CD14-positive monocyte (primary cell): ENCODE data around the gene CYB5RL. TPM values are rescaled to one million over a fixed set of nuclear protein-coding genes. Genes with fewer than 3 reads are reported as not detected.

Experiments used
- DNase-seq, 3 donors: peaks; one replicate each; pipeline ENCODE4 v3.0.0-alpha.2; 2011 to 2022
- H2AFZ ChIP-seq: 2 replicates; pipeline ENCODE4 v1.6.0; 2012; ENCODE audit warnings: mild to moderate bottlenecking, low read depth, low read length, inconsistent platforms; ENCODE audit not compliant: insufficient read depth, poor library complexity, severe bottlenecking
- H3K27ac ChIP-seq, 2 donors: 1 replicate in 1 of 2; 2 replicates in 1 of 2; pipeline ENCODE4 v1.5.1; 2012 to 2013; ENCODE audit warnings: low read length in 2 of 2, control low read depth in 1 of 2, inconsistent platforms in 1 of 2, low read depth in 1 of 2, mild to moderate bottlenecking in 1 of 2
- H3K27me3 ChIP-seq, 2 donors: one replicate each; pipeline versions ENCODE4 v1.6.0 to v1.6.1; 2011 to 2013; ENCODE audit warnings: low read length in 2 of 2; ENCODE audit not compliant: control insufficient read depth in 2 of 2, insufficient read depth in 2 of 2
- H3K36me3 ChIP-seq, 2 donors: replicated peaks in 1 of 2; 1 replicate in 1 of 2; 2 replicates in 1 of 2; pipeline versions ENCODE4 v1.5.1 to v1.6.1; 2012 to 2013; ENCODE audit warnings: low read length in 2 of 2, control low read depth in 1 of 2, inconsistent platforms in 1 of 2, mild to moderate bottlenecking in 1 of 2; ENCODE audit not compliant: insufficient read depth in 2 of 2, control insufficient read depth in 1 of 2
- H3K4me1 ChIP-seq, 2 donors: 1 replicate in 1 of 2; 2 replicates in 1 of 2; pipeline versions ENCODE4 v1.5.1 to v1.6.1; 2012 to 2013; ENCODE audit warnings: low read length in 2 of 2, control low read depth in 1 of 2, inconsistent platforms in 1 of 2, mild to moderate bottlenecking in 1 of 2, moderate library complexity in 1 of 2; ENCODE audit not compliant: insufficient read depth in 2 of 2, control insufficient read depth in 1 of 2
- H3K4me2 ChIP-seq: replicated peaks from 2 replicates; pipeline ENCODE3; 2012; ENCODE audit warnings: low read length, moderate library complexity, mild to moderate bottlenecking; ENCODE audit not compliant: poor library complexity, severe bottlenecking; ENCODE audit errors: extremely low read depth
- H3K4me3 ChIP-seq, 3 experiments: fragments of 200-600 bp in 1 of 3; sonication (generic) in 1 of 3; replicated peaks in 1 of 3; 1 replicate in 2 of 3; 2 replicates in 1 of 3; pipeline ENCODE4 v1.5.1; 2011 to 2013; ENCODE audit warnings: low read length in 3 of 3, mild to moderate bottlenecking in 3 of 3, control low read depth in 2 of 3, low read depth in 2 of 3, inconsistent platforms in 1 of 3, moderate library complexity in 1 of 3
- H3K79me2 ChIP-seq: 2 replicates; pipeline ENCODE4 v1.6.0; 2012; ENCODE audit warnings: mild to moderate bottlenecking, control low read depth, inconsistent platforms, low read length, moderate library complexity; ENCODE audit not compliant: insufficient read depth
- H3K9ac ChIP-seq: 2 replicates; pipeline ENCODE4 v1.6.0; 2017; ENCODE audit warnings: low read length, mild to moderate bottlenecking; ENCODE audit not compliant: insufficient read depth, poor library complexity, severe bottlenecking
- H3K9me3 ChIP-seq, 2 donors: replicated peaks in 1 of 2; 1 replicate in 1 of 2; 2 replicates in 1 of 2; pipeline versions ENCODE4 v1.5.1 to v1.6.1; 2012 to 2013; ENCODE audit warnings: low read length in 2 of 2, control low read depth in 1 of 2; ENCODE audit not compliant: control insufficient read depth in 1 of 2, insufficient read depth in 1 of 2
- H4K20me1 ChIP-seq: 2 replicates; pipeline ENCODE4 v1.6.0; 2012; ENCODE audit warnings: mild to moderate bottlenecking, low read length, control low read depth, moderate library complexity; ENCODE audit not compliant: insufficient read depth
- H3K27ac Mint-ChIP-seq, 7 donors: one replicate each; pipeline ENCODE4 v1.8.0; 2020; ENCODE audit warnings: mild to moderate bottlenecking in 7 of 7, mixed read lengths in 7 of 7, moderate library complexity in 6 of 7, inconsistent platforms in 2 of 7
- H3K27me3 Mint-ChIP-seq, 3 donors: one replicate each; pipeline ENCODE4 v1.8.0; 2021 to 2022; ENCODE audit warnings: low read depth in 3 of 3, mild to moderate bottlenecking in 3 of 3, mixed read lengths in 3 of 3, moderate library complexity in 3 of 3, inconsistent platforms in 1 of 3
- H3K36me3 Mint-ChIP-seq, 2 donors: one replicate each; pipeline ENCODE4 v1.8.0; 2020; ENCODE audit warnings: mixed read lengths in 2 of 2, inconsistent platforms in 1 of 2, mild to moderate bottlenecking in 1 of 2
- H3K4me1 Mint-ChIP-seq: one replicate; pipeline ENCODE4 v1.8.0; 2020; ENCODE audit warnings: mild to moderate bottlenecking, mixed read lengths
- H3K4me3 Mint-ChIP-seq, 2 donors: one replicate each; pipeline ENCODE4 v1.8.0; 2020; ENCODE audit warnings: mild to moderate bottlenecking in 2 of 2, mixed read lengths in 2 of 2, moderate library complexity in 1 of 2
- H3K9me3 Mint-ChIP-seq, 7 donors: one replicate each; pipeline ENCODE4 v1.8.0; 2020 to 2022; ENCODE audit warnings: mixed read lengths in 7 of 7, mild to moderate bottlenecking in 6 of 7, moderate library complexity in 6 of 7, inconsistent platforms in 2 of 7
- CTCF ChIP-seq: fragments of 200-600 bp; IDR thresholded peaks from one replicate; pipeline ENCODE4 v1.8.0; 2022; ENCODE audit warnings: antibody characterized with exemption, mild to moderate bottlenecking
- WGBS: methylation state at CpG from one replicate; pipeline ENCODE4 v1.1.5; 2013; ENCODE audit warnings: missing lambda C conversion rate; ENCODE audit not compliant: insufficient coverage; 5-methylcytosine and 5-hydroxymethylcytosine counted together
- intact Hi-C, 2 donors: fragments of 100-400 bp; cut with micrococcal nuclease; formaldehyde crosslinking; loops; one replicate each; pipeline versions ENCODE4 v1.15.0 to v1.15.1; 2023
- polyA plus RNA-seq, 3 donors: library from polyadenylated mRNA; depleted of rRNA in 1 of 3; unstranded in 2 of 3; stranded (reverse) in 1 of 3; fragments of 300-500 nt in 2 of 3; fragments of >200 nt in 1 of 3; fragmentation: Illumina TruSeq in 2 of 3; gene quantifications; 1 replicate in 2 of 3; 2 replicates in 1 of 3; pipeline ENCODE4 v1.2.3, GENCODE V29; 2012 to 2021

CYB5RL gene
- polyA plus RNA-seq, 3 donors = 0.76 to 3.9 (median 1.5) TPM

GRCh38 chr1:54207287-54207686, 7.5 kb upstream of the CYB5RL start:
- no peak overlapping the region for H3K9ac ChIP-seq
- Mint-ChIP-seq H3K27ac (peak overlapping the region in 2 of 7 donors; percentile 5 to 52), H3K4me1 (peaks cover 2% of the 10 kb centered on the region), H3K4me3 (no peak overlapping the region), H3K36me3 (peaks cover 67 to 82% of the 10 kb centered on the region in 2 donors), H3K27me3 (peaks cover 0 to 2% (median 0%) of the 10 kb centered on the region in 3 donors), H3K9me3 (no peaks in the 10 kb centered on the region)
- WGBS = 60% methylated on average over 1 of the region's 1 CpG
- no peak overlapping the region for H3K4me2 ChIP-seq
- no peaks in the 10 kb centered on the region for H3K27me3 ChIP-seq
- H4K20me1 ChIP-seq = no peaks in the 10 kb centered on the region
- no peak for TF ChIP-seq CTCF
- H3K27ac ChIP-seq = peak overlapping the region in 1 of 2 donors; percentile 22
- intact Hi-C loops = no loop called here
- H3K36me3 ChIP-seq = peaks cover 65 to 89% of the 10 kb centered on the region in 2 donors
- no peaks in the 10 kb centered on the region for H3K4me1 ChIP-seq
- H3K4me3 ChIP-seq = no peak overlapping the region
- H3K79me2 ChIP-seq = peaks cover 14% of the 10 kb centered on the region
- no peak overlapping the region for H2AFZ ChIP-seq
- no peaks in the 10 kb centered on the region for H3K9me3 ChIP-seq
- DNase-seq = no peak

- Histone ChIP-seq H3K27ac (no peak overlapping the region), H3K4me1 (peaks cover 16 to 21% of the 10 kb centered on the region in 2 donors), H2AFZ (no peak overlapping the region), H3K4me3 (no peak overlapping the region), H3K9ac (no peak overlapping the region), H3K36me3 (peaks cover 36 to 59% of the 10 kb centered on the region in 2 donors), H3K4me2 (no peak overlapping the region), H3K9me3 (no peaks in the 10 kb centered on the region), H4K20me1 (peaks cover 3% of the 10 kb centered on the region), H3K27me3 (no peaks in the 10 kb centered on the region), H3K79me2 (peaks cover 43% of the 10 kb centered on the region)
- no peak for DNase-seq
- H3K27ac Mint-ChIP-seq = peak overlapping the region in 1 of 7 donors; percentile 25
- peaks cover 40 to 59% of the 10 kb centered on the region in 2 donors for H3K36me3 Mint-ChIP-seq
- 100% methylated on average over 2 of the region's 7 CpGs for WGBS
- intact Hi-C loops = no loop called here
- no peaks in the 10 kb centered on the region for H3K9me3 Mint-ChIP-seq
- H3K27me3 Mint-ChIP-seq = no peaks in the 10 kb centered on the region
- TF ChIP-seq CTCF = no peak
- peaks cover 19% of the 10 kb centered on the region for H3K4me1 Mint-ChIP-seq
- H3K4me3 Mint-ChIP-seq = no peak overlapping the region
These were observed 4.4 kb upstream of the CYB5RL start for GRCh38 chr1:54204199-54204598.
